ENCODE data around the gene EXOC6B. TPM values are rescaled to one million over a fixed set of nuclear protein-coding genes. Genes with fewer than 3 reads are reported as not detected.

EXOC6B gene
- total RNA-seq, 2 experiments from 2014 or later: 16.9 to 17.5 TPM

GRCh38 chr2:72139874-72140620, 685.8 kb downstream of the EXOC6B start:
- peak in 1 of 14 experiments; percentile 25 for DNase-seq
- TF ChIP-seq, protein P1, sequence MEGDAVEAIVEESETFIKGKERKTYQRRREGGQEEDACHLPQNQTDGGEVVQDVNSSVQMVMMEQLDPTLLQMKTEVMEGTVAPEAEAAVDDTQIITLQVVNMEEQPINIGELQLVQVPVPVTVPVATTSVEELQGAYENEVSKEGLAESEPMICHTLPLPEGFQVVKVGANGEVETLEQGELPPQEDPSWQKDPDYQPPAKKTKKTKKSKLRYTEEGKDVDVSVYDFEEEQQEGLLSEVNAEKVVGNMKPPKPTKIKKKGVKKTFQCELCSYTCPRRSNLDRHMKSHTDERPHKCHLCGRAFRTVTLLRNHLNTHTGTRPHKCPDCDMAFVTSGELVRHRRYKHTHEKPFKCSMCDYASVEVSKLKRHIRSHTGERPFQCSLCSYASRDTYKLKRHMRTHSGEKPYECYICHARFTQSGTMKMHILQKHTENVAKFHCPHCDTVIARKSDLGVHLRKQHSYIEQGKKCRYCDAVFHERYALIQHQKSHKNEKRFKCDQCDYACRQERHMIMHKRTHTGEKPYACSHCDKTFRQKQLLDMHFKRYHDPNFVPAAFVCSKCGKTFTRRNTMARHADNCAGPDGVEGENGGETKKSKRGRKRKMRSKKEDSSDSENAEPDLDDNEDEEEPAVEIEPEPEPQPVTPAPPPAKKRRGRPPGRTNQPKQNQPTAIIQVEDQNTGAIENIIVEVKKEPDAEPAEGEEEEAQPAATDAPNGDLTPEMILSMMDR (IDR thresholded peaks at IDR 0.05): no peak
- peaks cover 29% of the 10 kb centered on the region for H3K27me3 Mint-ChIP-seq

DNA sequence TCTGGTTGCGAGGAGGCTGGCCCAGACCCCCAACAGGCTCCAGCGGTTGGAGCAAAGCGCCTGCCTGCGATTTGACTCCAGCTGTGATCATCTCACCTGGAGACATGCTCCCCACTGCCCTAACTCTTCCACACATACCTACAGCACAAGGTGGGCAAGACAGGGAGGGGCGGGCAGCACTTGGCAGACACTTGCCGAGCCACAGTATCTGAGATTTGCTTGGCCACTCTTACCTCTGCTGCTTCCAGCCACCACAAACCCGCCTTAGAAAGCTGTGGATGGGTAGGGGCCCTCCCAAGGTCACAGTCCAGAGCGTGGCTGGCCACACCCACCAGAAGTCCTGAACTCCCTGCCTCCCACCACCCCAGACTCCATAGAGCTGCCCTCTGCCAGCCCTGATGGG, 686.4 kb downstream of the EXOC6B start:
- Mint-ChIP-seq H3K27me3 (peaks cover 27% of the 10 kb centered on the region), H3K27ac (no peak overlapping the region), H3K4me3 (no peak overlapping the region), H3K36me3 (ENCODE audit: low read depth) (no peaks in the 10 kb centered on the region), H3K4me1 (ENCODE audit: low read depth) (peaks cover 4% of the 10 kb centered on the region), H3K9me3 (no peaks in the 10 kb centered on the region)
- CTCF ChIA-PET: no interaction called here
- no peak for DNase-seq
- Histone ChIP-seq H3K4me3 (ENCODE audit: low read length) (no peak overlapping the region), H3K36me3 (ENCODE audit: insufficient read depth, low read length) (no peaks in the 10 kb centered on the region), H3K9me3 (ENCODE audit: control insufficient read depth in 1 of 2, insufficient read depth in 1 of 2, low read length in 2 of 2) (peaks cover 0 to 14% of the 10 kb centered on the region in 2 experiments), H3K27ac (ENCODE audit: low read depth in 1 of 2, low read length in 2 of 2) (no peak overlapping the region), H3K4me1 (ENCODE audit: insufficient read depth, low read length) (peaks cover 6% of the 10 kb centered on the region), H3K27me3 (ENCODE audit: control insufficient read depth in 1 of 2, insufficient read depth in 2 of 2, low read length in 2 of 2) (peaks cover 12 to 14% of the 10 kb centered on the region in 2 experiments)
- no peak for ATAC-seq (ENCODE audit: poor library complexity)
- TF ChIP-seq, protein P1 (IDR thresholded peaks at IDR 0.05): no peak
- POLR2A ChIA-PET: no interaction called here
- intact Hi-C loops (cut with DNase I, micrococcal nuclease): loop anchor here in 1 of 2 experiments (5.0 kb wide), 1 partner anchor 837 kb away; no protein-coding TSS in a partner anchor

More at GRCh38 chr2:72139874-72140620, 685.8 kb downstream of the EXOC6B start:
- ChIA-PET CTCF (no interaction called here), POLR2A (no interaction called here)
- no peaks in the 10 kb centered on the region for H3K36me3 Mint-ChIP-seq (ENCODE audit: low read depth)
- no peak overlapping the region for H3K27ac ChIP-seq (ENCODE audit: low read depth in 1 of 2, low read length in 2 of 2)
- intact Hi-C loops (cut with DNase I, micrococcal nuclease): loop anchor here in 1 of 2 experiments (5.0 kb wide), 1 partner anchor 838 kb away; no protein-coding TSS in a partner anchor
- H3K4me3 ChIP-seq (ENCODE audit: low read length): no peak overlapping the region
- peaks cover 18 to 19% of the 10 kb centered on the region in 2 experiments for H3K27me3 ChIP-seq (ENCODE audit: control insufficient read depth in 1 of 2, insufficient read depth in 2 of 2, low read length in 2 of 2)
- H3K36me3 ChIP-seq (ENCODE audit: insufficient read depth, low read length): no peaks in the 10 kb centered on the region
- peaks cover 0 to 16% of the 10 kb centered on the region in 2 experiments for H3K9me3 ChIP-seq (ENCODE audit: control insufficient read depth in 1 of 2, insufficient read depth in 1 of 2, low read length in 2 of 2)
- H3K4me3 Mint-ChIP-seq: no peak overlapping the region
- H3K4me1 Mint-ChIP-seq (ENCODE audit: low read depth): peaks cover 5% of the 10 kb centered on the region
- H3K27ac Mint-ChIP-seq: no peak overlapping the region
- no peak for ATAC-seq (ENCODE audit: poor library complexity)
- no peaks in the 10 kb centered on the region for H3K9me3 Mint-ChIP-seq
- peaks cover 11% of the 10 kb centered on the region for H3K4me1 ChIP-seq (ENCODE audit: insufficient read depth, low read length)

DNA sequence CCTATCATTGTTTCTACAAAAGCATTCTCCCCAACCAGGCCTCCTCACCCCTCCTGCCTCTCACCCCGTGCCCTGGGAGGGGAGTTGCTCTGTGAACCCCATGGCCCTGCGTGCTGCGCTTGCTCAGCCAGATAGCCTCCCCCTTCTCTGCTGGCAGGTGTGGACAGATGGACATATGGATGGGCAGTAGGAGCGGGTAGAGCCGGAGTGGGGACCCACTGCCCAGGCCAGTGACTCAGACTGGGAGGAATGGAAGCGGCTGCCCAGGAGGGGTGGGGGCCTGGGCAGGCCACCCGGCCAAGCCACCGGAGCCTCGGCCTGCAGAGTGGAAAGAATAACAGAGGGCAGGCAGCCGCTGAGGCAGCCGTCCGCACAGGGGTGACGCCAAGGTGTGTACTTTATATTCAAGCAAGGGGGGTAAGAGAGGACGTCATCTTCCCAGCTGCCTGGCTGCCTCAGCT, 686.9 kb downstream of the EXOC6B start:
- peaks cover 25% of the 10 kb centered on the region for H3K27me3 Mint-ChIP-seq
- no peak overlapping the region for H3K27ac Mint-ChIP-seq
- Histone ChIP-seq H3K4me3 (ENCODE audit: low read length) (no peak overlapping the region), H3K27me3 (ENCODE audit: control insufficient read depth in 1 of 2, insufficient read depth in 2 of 2, low read length in 2 of 2) (peaks cover 8 to 11% of the 10 kb centered on the region in 2 experiments), H3K27ac (ENCODE audit: low read depth in 1 of 2, low read length in 2 of 2) (no peak overlapping the region), H3K36me3 (ENCODE audit: insufficient read depth, low read length) (no peaks in the 10 kb centered on the region), H3K9me3 (ENCODE audit: control insufficient read depth in 1 of 2, insufficient read depth in 1 of 2, low read length in 2 of 2) (peaks cover 0 to 11% of the 10 kb centered on the region in 2 experiments), H3K4me1 (ENCODE audit: insufficient read depth, low read length) (peaks cover 5% of the 10 kb centered on the region)
- ChIA-PET CTCF (no interaction called here), POLR2A (no interaction called here)
- H3K4me1 Mint-ChIP-seq (ENCODE audit: low read depth): peaks cover 4% of the 10 kb centered on the region
- intact Hi-C loops (cut with DNase I, micrococcal nuclease): loop anchor here in 1 of 2 experiments (5.0 kb wide), 1 partner anchor 837 kb away; no protein-coding TSS in a partner anchor
- ATAC-seq (ENCODE audit: poor library complexity): no peak
- H3K4me3 Mint-ChIP-seq: no peak overlapping the region
- TF ChIP-seq, protein P1 (IDR thresholded peaks at IDR 0.05): no peak
- H3K36me3 Mint-ChIP-seq (ENCODE audit: low read depth): no peaks in the 10 kb centered on the region
- no peaks in the 10 kb centered on the region for H3K9me3 Mint-ChIP-seq
- DNase-seq: peak in 1 of 14 experiments; percentile 28
